ENCODE data around the gene POU3F1. TPM values are rescaled to one million over a fixed set of nuclear protein-coding genes. Genes with fewer than 3 reads are reported as not detected.
A peak's percentile ranks its signal among the peaks of the same experiment; 100 is the strongest.

Gene POU3F1
- total RNA-seq, 2 donors from 2014 or later, result 0.09 TPM; not detected in 1

GRCh38 chr1:38031513-38031866 lies 15.1 kb downstream of the POU3F1 start:
- ATAC-seq (no peak), DNase-seq (no peak)
- intact Hi-C loops (cut with DNase I), result no loop called here

- ATAC-seq (no peak), DNase-seq (no peak)
- intact Hi-C loops (cut with DNase I), result no loop called here
Observed at GRCh38 chr1:38030596-38031512, 15.7 kb downstream of the POU3F1 start.

GRCh38 chr1:38029685-38030511 lies 16.7 kb downstream of the POU3F1 start:
- ATAC-seq (peak; percentile 61 to 68), DNase-seq (peak; percentile 31)
- intact Hi-C loops (cut with DNase I), result loop anchor here in 1 of 2 donors (10.0 kb wide), 1 partner anchor 805 kb away; no protein-coding TSS in a partner anchor

GRCh38 chr1:38029081-38029681 lies 17.4 kb downstream of the POU3F1 start:
- ATAC-seq (peak; percentile 39 to 62), DNase-seq (no peak)
- intact Hi-C loops (cut with DNase I), result loop anchor here in 1 of 2 donors (10.0 kb wide), 1 partner anchor 806 kb away; no protein-coding TSS in a partner anchor

- intact Hi-C loops (cut with DNase I), result loop anchor here in 1 of 2 donors (10.0 kb wide), 1 partner anchor 806 kb away; no protein-coding TSS in a partner anchor
- DNase-seq (no peak), ATAC-seq (peak in 1 of 2 donors; percentile 3)
Observed at GRCh38 chr1:38028671-38029070, 17.9 kb downstream of the POU3F1 start.

GRCh38 chr1:38028105-38028591 lies 18.4 kb downstream of the POU3F1 start:
- ATAC-seq, result no peak
- no peak for DNase-seq
- intact Hi-C loops (cut with DNase I), result loop anchor here in 1 of 2 donors (10.0 kb wide), 1 partner anchor 807 kb away; no protein-coding TSS in a partner anchor

GRCh38 chr1:38027201-38028104 lies 19.1 kb downstream of the POU3F1 start:
- DNase-seq (no peak), ATAC-seq (no peak)
- intact Hi-C loops (cut with DNase I), result loop anchor here in 1 of 2 donors (10.0 kb wide), 1 partner anchor 807 kb away; no protein-coding TSS in a partner anchor

GRCh38 chr1:38026592-38027200 lies 19.9 kb downstream of the POU3F1 start:
- no peak for ATAC-seq
- intact Hi-C loops (cut with DNase I), result loop anchor here in 1 of 2 donors (10.0 kb wide), 1 partner anchor 808 kb away; no protein-coding TSS in a partner anchor
- no peak for DNase-seq

GRCh38 chr1:38025664-38026063 lies 20.9 kb downstream of the POU3F1 start:
- no peak for DNase-seq
- intact Hi-C loops (cut with DNase I), result loop anchor here in 1 of 2 donors (10.0 kb wide), 1 partner anchor 809 kb away; no protein-coding TSS in a partner anchor
- ATAC-seq, result no peak

- intact Hi-C loops (cut with DNase I), result loop anchor here in 1 of 2 donors (10.0 kb wide), 1 partner anchor 810 kb away; no protein-coding TSS in a partner anchor
- ATAC-seq, result no peak
Observed at GRCh38 chr1:38025233-38025632, 21.4 kb downstream of the POU3F1 start.

GRCh38 chr1:38022810-38023209 lies 23.8 kb downstream of the POU3F1 start:
- intact Hi-C loops (cut with DNase I), result loop anchor here in 1 of 2 donors (10.0 kb wide), 1 partner anchor 812 kb away; no protein-coding TSS in a partner anchor

More at GRCh38 chr1:38025233-38025632, 21.4 kb downstream of the POU3F1 start:
- DNase-seq, result no peak

GRCh38 chr1:38021969-38022368 lies 24.6 kb downstream of the POU3F1 start:
- intact Hi-C loops (cut with DNase I), result loop anchor here in 1 of 2 donors (10.0 kb wide), 1 partner anchor 813 kb away; no protein-coding TSS in a partner anchor
- DNase-seq (no peak), ATAC-seq (no peak)

More at GRCh38 chr1:38022810-38023209, 23.8 kb downstream of the POU3F1 start:
- ATAC-seq (no peak), DNase-seq (no peak)

GRCh38 chr1:38020396-38020795 lies 26.2 kb downstream of the POU3F1 start:
- intact Hi-C loops (cut with DNase I), result loop anchor here in 1 of 2 donors (10.0 kb wide), 1 partner anchor 814 kb away; no protein-coding TSS in a partner anchor
- DNase-seq (no peak), ATAC-seq (no peak)

GRCh38 chr1:38018864-38019343 lies 27.7 kb downstream of the POU3F1 start:
- no peak for ATAC-seq
- no peak for DNase-seq
- intact Hi-C loops (cut with DNase I), result no loop called here

- ATAC-seq (peak in 1 of 2 donors; percentile 4), DNase-seq (no peak)
- intact Hi-C loops (cut with DNase I), result no loop called here
Observed at GRCh38 chr1:38015978-38016725, 30.4 kb downstream of the POU3F1 start.
